ENCODE measurements around the gene FTO.

FTO gene

GRCh38 chr16:53936052-53936451, 232.1 kb downstream of the FTO start:
- TF ChIP-seq, protein P1, sequence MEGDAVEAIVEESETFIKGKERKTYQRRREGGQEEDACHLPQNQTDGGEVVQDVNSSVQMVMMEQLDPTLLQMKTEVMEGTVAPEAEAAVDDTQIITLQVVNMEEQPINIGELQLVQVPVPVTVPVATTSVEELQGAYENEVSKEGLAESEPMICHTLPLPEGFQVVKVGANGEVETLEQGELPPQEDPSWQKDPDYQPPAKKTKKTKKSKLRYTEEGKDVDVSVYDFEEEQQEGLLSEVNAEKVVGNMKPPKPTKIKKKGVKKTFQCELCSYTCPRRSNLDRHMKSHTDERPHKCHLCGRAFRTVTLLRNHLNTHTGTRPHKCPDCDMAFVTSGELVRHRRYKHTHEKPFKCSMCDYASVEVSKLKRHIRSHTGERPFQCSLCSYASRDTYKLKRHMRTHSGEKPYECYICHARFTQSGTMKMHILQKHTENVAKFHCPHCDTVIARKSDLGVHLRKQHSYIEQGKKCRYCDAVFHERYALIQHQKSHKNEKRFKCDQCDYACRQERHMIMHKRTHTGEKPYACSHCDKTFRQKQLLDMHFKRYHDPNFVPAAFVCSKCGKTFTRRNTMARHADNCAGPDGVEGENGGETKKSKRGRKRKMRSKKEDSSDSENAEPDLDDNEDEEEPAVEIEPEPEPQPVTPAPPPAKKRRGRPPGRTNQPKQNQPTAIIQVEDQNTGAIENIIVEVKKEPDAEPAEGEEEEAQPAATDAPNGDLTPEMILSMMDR (IDR thresholded peaks at IDR 0.05; ENCODE audit: control insufficient read depth, insufficient read depth, low read depth, low read length, missing control alignments): no peak
- no peak for DNase-seq (ENCODE audit: low read depth)
- no peak overlapping the region for H3K4me3 ChIP-seq (ENCODE audit: control insufficient read depth, low read depth, low read length)

- no peak overlapping the region for H3K4me3 ChIP-seq (ENCODE audit: control insufficient read depth, low read depth, low read length)
- no peak for DNase-seq (ENCODE audit: low read depth)
- TF ChIP-seq, protein P1 (IDR thresholded peaks at IDR 0.05; ENCODE audit: control insufficient read depth, insufficient read depth, low read depth, low read length, missing control alignments): no peak
Observed at GRCh38 chr16:53936529-53936928, 232.6 kb downstream of the FTO start.

- H3K4me3 ChIP-seq (ENCODE audit: control insufficient read depth, low read depth, low read length): no peak overlapping the region
- TF ChIP-seq, protein P1 (IDR thresholded peaks at IDR 0.05; ENCODE audit: control insufficient read depth, insufficient read depth, low read depth, low read length, missing control alignments): no peak
- DNase-seq (ENCODE audit: low read depth): no peak
Observed at GRCh38 chr16:53937161-53937880, 233.4 kb downstream of the FTO start.

GRCh38 chr16:53944025-53944424, 240.1 kb downstream of the FTO start:
- TF ChIP-seq, protein P1 (IDR thresholded peaks at IDR 0.05; ENCODE audit: control insufficient read depth, insufficient read depth, low read depth, low read length, missing control alignments): no peak
- H3K4me3 ChIP-seq (ENCODE audit: control insufficient read depth, low read depth, low read length): no peak overlapping the region
- no peak for DNase-seq (ENCODE audit: low read depth)

- H3K4me3 ChIP-seq (ENCODE audit: control insufficient read depth, low read depth, low read length): no peak overlapping the region
- TF ChIP-seq, protein P1 (IDR thresholded peaks at IDR 0.05; ENCODE audit: control insufficient read depth, insufficient read depth, low read depth, low read length, missing control alignments): peak; percentile 82
- DNase-seq (ENCODE audit: low read depth): peak; percentile 27
Observed at GRCh38 chr16:53945996-53946395, 242.0 kb downstream of the FTO start.

- H3K4me3 ChIP-seq (ENCODE audit: control insufficient read depth, low read depth, low read length): no peak overlapping the region
- no peak for DNase-seq (ENCODE audit: low read depth)
- TF ChIP-seq, protein P1 (IDR thresholded peaks at IDR 0.05; ENCODE audit: control insufficient read depth, insufficient read depth, low read depth, low read length, missing control alignments): no peak
Observed at GRCh38 chr16:53946746-53947386, 242.9 kb downstream of the FTO start.

All from AG09309 (cell line).